Activated T-helper 1 cell treated with Interleukin-2 at 50 U/mL for 16 hours (primary cell): ENCODE results near the gene ZBTB48.
"Not testable (repeated sequence)": the region's sequence is repeated elsewhere in the genome, so short reads cannot be mapped to it uniquely, and the experiment has no call there.

Experiments used
- DNase-seq: peaks from one replicate; pipeline ENCODE4 v3.0.0-alpha.2; 2020; ENCODE audit warnings: low read depth

The ZBTB48 gene

GRCh38 chr1:6579374-6580118 lies at the start of gene ZBTB48:
TSS of gene ZBTB48 (plus strand) at chr1:6579994. CDS start at chr1:6580610, 616 bp downstream.
- peak; percentile 96 for DNase-seq

- DNase-seq, result no peak
Observed at GRCh38 chr1:6530504-6531160, 49.2 kb upstream of the ZBTB48 start.

GRCh38 chr1:6531996-6532395 lies 47.8 kb upstream of the ZBTB48 start:
- no peak for DNase-seq

GRCh38 chr1:6534248-6534822 lies 45.5 kb upstream of the ZBTB48 start:
- no peak for DNase-seq

GRCh38 chr1:6535214-6535613 lies 44.6 kb upstream of the ZBTB48 start:
- no peak for DNase-seq

GRCh38 chr1:6536291-6536690 lies 43.5 kb upstream of the ZBTB48 start:
- DNase-seq, result no peak

- no peak for DNase-seq
Observed at GRCh38 chr1:6538956-6539355, 40.8 kb upstream of the ZBTB48 start.

GRCh38 chr1:6544831-6545230 lies 35.0 kb upstream of the ZBTB48 start:
- DNase-seq, result no peak

GRCh38 chr1:6545276-6546112 lies 34.3 kb upstream of the ZBTB48 start:
- no peak for DNase-seq

- no peak for DNase-seq
Observed at GRCh38 chr1:6546326-6546725, 33.5 kb upstream of the ZBTB48 start.

GRCh38 chr1:6547301-6547700 lies 32.5 kb upstream of the ZBTB48 start:
- no peak for DNase-seq

- peak; percentile 92 for DNase-seq
Observed at GRCh38 chr1:6554031-6554906, 25.5 kb upstream of the ZBTB48 start, which contains the start of gene NOL9. TSS of gene NOL9 (minus strand) at chr1:6554513. CDS start at chr1:6554502, 11 bp downstream.

- no peak for DNase-seq
Observed at GRCh38 chr1:6554907-6555778, 24.7 kb upstream of the ZBTB48 start, which contains the start of gene TAS1R1. TSS of gene TAS1R1 (plus strand) at chr1:6555307. CDS start at chr1:6555374, 67 bp downstream.

GRCh38 chr1:6557597-6557996 lies 22.2 kb upstream of the ZBTB48 start:
- no peak for DNase-seq

- DNase-seq, result not testable (repeated sequence)
Observed at GRCh38 chr1:6559161-6559560, 20.6 kb upstream of the ZBTB48 start.

- no peak for DNase-seq
Observed at GRCh38 chr1:6560267-6560666, 19.5 kb upstream of the ZBTB48 start.

- no peak for DNase-seq
Observed at GRCh38 chr1:6569033-6569432, 10.8 kb upstream of the ZBTB48 start.

- DNase-seq, result no peak
Observed at GRCh38 chr1:6570100-6570499, 9.7 kb upstream of the ZBTB48 start.

- no peak for DNase-seq
Observed at GRCh38 chr1:6570987-6571386, 8.8 kb upstream of the ZBTB48 start.
